HCT116 (cell line): ENCODE data around the gene FKBP5.

ENCODE experiments used
- CTCF ChIP-seq, 3 experiments: fragments of 200-600 bp in 1 of 3; sonication (generic) in 1 of 3; IDR thresholded peaks in 2 of 3; conservative IDR thresholded peaks in 1 of 3; 2 replicates each; pipeline ENCODE4 v1.5.1; 2012 to 2017; ENCODE audit warnings: low read depth in 2 of 3, low read length in 2 of 3, antibody characterized with exemption in 1 of 3, borderline replicate concordance in 1 of 3, control low read depth in 1 of 3, mild to moderate bottlenecking in 1 of 3, mixed read lengths in 1 of 3, mixed run types in 1 of 3, moderate library complexity in 1 of 3; ENCODE audit not compliant: insufficient read depth in 1 of 3
- EZH2 ChIP-seq: fragments of 200-600 bp; sonication (generic); IDR thresholded peaks from 2 replicates; pipeline ENCODE4 v1.6.1; 2017; ENCODE audit warnings: antibody characterized with exemption, mixed run types
- EZH2phosphoT487 ChIP-seq: fragments of 200-600 bp; IDR thresholded peaks from 2 replicates; pipeline ENCODE4 v1.6.1; 2018; ENCODE audit warnings: antibody characterized with exemption, borderline replicate concordance
- JUND ChIP-seq: IDR thresholded peaks from 2 replicates; pipeline ENCODE4 v1.6.1; 2012
- POLR2A ChIP-seq: IDR thresholded peaks from 2 replicates; pipeline ENCODE4 v1.7.0; 2011; ENCODE audit warnings: borderline replicate concordance; ENCODE audit not compliant: insufficient read depth, insufficient read length; ENCODE audit errors: extremely low read depth
- RAD21 ChIP-seq: IDR thresholded peaks from 2 replicates; pipeline ENCODE4 v1.6.1; 2012; ENCODE audit warnings: low read depth, mild to moderate bottlenecking
- REST ChIP-seq: IDR thresholded peaks from 2 replicates; pipeline ENCODE4 v1.6.1; 2012; ENCODE audit warnings: low read depth
- TCF7L2 ChIP-seq: IDR thresholded peaks from 2 replicates; pipeline ENCODE4 v1.7.0; 2011; ENCODE audit warnings: borderline replicate concordance, inconsistent platforms; ENCODE audit not compliant: insufficient read depth, insufficient read length; ENCODE audit errors: extremely low read depth

- TF ChIP-seq REST (no peak), POLR2A (no peak), CTCF (IDR thresholded peaks at IDR 0.05 in 2 of 3, conservative IDR thresholded peaks at IDR 0.05 in 1 of 3; ENCODE audit: borderline replicate concordance in 1 of 3, insufficient read depth in 1 of 3, low read depth in 2 of 3, low read length in 2 of 3) (no peak), RAD21 (no peak), JUND (no peak), EZH2 (no peak), EZH2phosphoT487 (no peak), TCF7L2 (no peak)
Measured at GRCh38 chr6:35599761-35600658, 88.7 kb downstream of the FKBP5 start.
